HepG2 (cell line): ENCODE results near the gene SEMA4C. TPM values are rescaled to one million over a fixed set of nuclear protein-coding genes. Genes with fewer than 3 reads are reported as not detected.
A peak's percentile ranks its signal among the peaks of the same experiment; 100 is the strongest.

Experiments used
- ATF7-NPFF ChIP-seq: sonication (generic); formaldehyde crosslinking; IDR thresholded peaks from 2 replicates; pipeline ENCODE4 v1.8.1; 2023; ENCODE audit warnings: mild to moderate bottlenecking, low read depth, missing genetic modification reagents, moderate library complexity
- CCDC6 ChIP-seq: sonication (generic); formaldehyde crosslinking; IDR thresholded peaks from 2 replicates; pipeline ENCODE4 v1.8.1; 2022; ENCODE audit warnings: mild to moderate bottlenecking, missing genetic modification reagents, moderate library complexity
- CENPBD1 ChIP-seq: sonication (generic); formaldehyde crosslinking; IDR thresholded peaks from 2 replicates; pipeline ENCODE4 v1.8.0; 2022; ENCODE audit warnings: missing genetic modification reagents, low read depth, mild to moderate bottlenecking, borderline replicate concordance
- DNMT3B ChIP-seq: conservative IDR thresholded peaks from 2 replicates; pipeline ENCODE4 v1.6.1; 2016; ENCODE audit warnings: missing biosample characterization, control low read depth
- EP300 ChIP-seq, 3 experiments: sonication (generic) in 1 of 3; formaldehyde crosslinking in 1 of 3; IDR thresholded peaks; 2 replicates each; pipeline versions ENCODE4 v1.5.1 to v1.6.1; 2011 to 2020; ENCODE audit warnings: low read depth in 2 of 3, low read length in 2 of 3, borderline replicate concordance in 1 of 3, improper control_type of control experiment in 1 of 3, mild to moderate bottlenecking in 1 of 3, missing genetic modification reagents in 1 of 3, moderate library complexity in 1 of 3
- FOXP4 ChIP-seq: sonication (generic); formaldehyde crosslinking; IDR thresholded peaks from 2 replicates; pipeline ENCODE4 v1.4.0; 2020; ENCODE audit warnings: missing genetic modification reagents
- GMEB2 ChIP-seq: IDR thresholded peaks from 2 replicates; pipeline ENCODE4 v1.6.1; 2016; ENCODE audit warnings: missing biosample characterization, missing genetic modification reagents, low read depth
- GTF2F1 ChIP-seq: fragments of 150-350 bp; IDR thresholded peaks from 2 replicates; pipeline ENCODE4 v1.6.1; 2014; ENCODE audit warnings: low read length
- HNF4A ChIP-seq: sonication (generic); formaldehyde crosslinking; IDR thresholded peaks from 2 replicates; pipeline ENCODE4 v1.4.0; 2020; ENCODE audit warnings: missing genetic modification reagents
- HOXA7 ChIP-seq: sonication (generic); formaldehyde crosslinking; IDR thresholded peaks from 2 replicates; pipeline ENCODE4 v1.8.1; 2022; ENCODE audit warnings: mild to moderate bottlenecking, missing genetic modification reagents, moderate library complexity
- IKZF4 ChIP-seq: sonication (generic); formaldehyde crosslinking; IDR thresholded peaks from 2 replicates; pipeline ENCODE4 v1.5.1; 2020; ENCODE audit warnings: borderline replicate concordance, mild to moderate bottlenecking, low read depth, missing genetic modification reagents; ENCODE audit errors: not compliant biosample characterization
- KDM3A ChIP-seq: IDR thresholded peaks from 2 replicates; pipeline ENCODE4 v1.6.1; 2018; ENCODE audit warnings: low read depth, missing compliant biosample characterization
- KDM6A ChIP-seq: IDR thresholded peaks from 2 replicates; pipeline ENCODE4 v1.6.1; 2016; ENCODE audit warnings: low read depth
- MXI1 ChIP-seq: IDR thresholded peaks from 3 replicates; pipeline ENCODE4 v1.6.1; 2012; ENCODE audit warnings: low read depth, low read length, inconsistent platforms, borderline replicate concordance
- PHF8 ChIP-seq: sonication (generic); formaldehyde crosslinking; IDR thresholded peaks from 2 replicates; pipeline ENCODE4 v1.5.0; 2020; ENCODE audit warnings: missing genetic modification reagents
- SRSF1 ChIP-seq: fragments of 200-400 bp; formaldehyde crosslinking; optimal IDR thresholded peaks from 2 replicates; pipeline ENCODE3; 2017; ENCODE audit warnings: mild to moderate bottlenecking, low read depth, low read length, moderate library complexity
- TEAD3 ChIP-seq: optimal IDR thresholded peaks from 2 replicates; pipeline ENCODE3; 2016; ENCODE audit warnings: borderline replicate concordance
- TRIM24 ChIP-seq: sonication (generic); formaldehyde crosslinking; IDR thresholded peaks from 2 replicates; pipeline ENCODE4 v1.8.0; 2022; ENCODE audit warnings: mild to moderate bottlenecking, missing genetic modification reagents
- ZFY ChIP-seq: sonication (generic); formaldehyde crosslinking; IDR thresholded peaks from 2 replicates; pipeline ENCODE4 v1.4.0; 2020; ENCODE audit warnings: missing genetic modification reagents
- ZNF18 ChIP-seq: sonication (generic); formaldehyde crosslinking; IDR thresholded peaks from 2 replicates; pipeline ENCODE4 v1.8.0; 2022; ENCODE audit warnings: mild to moderate bottlenecking, missing genetic modification reagents; ENCODE audit not compliant: insufficient replicate concordance
- ZNF235 ChIP-seq: sonication (generic); formaldehyde crosslinking; IDR thresholded peaks from 2 replicates; pipeline ENCODE4 v1.8.1; 2023; ENCODE audit warnings: mild to moderate bottlenecking, missing genetic modification reagents, borderline replicate concordance
- ZNF33B ChIP-seq: sonication (generic); formaldehyde crosslinking; IDR thresholded peaks from 2 replicates; pipeline ENCODE4 v1.5.1; 2020; ENCODE audit warnings: mild to moderate bottlenecking, missing genetic modification reagents
- ZNF44 ChIP-seq: sonication (generic); formaldehyde crosslinking; IDR thresholded peaks from 2 replicates; pipeline ENCODE4 v1.5.1; 2020; ENCODE audit warnings: mild to moderate bottlenecking, missing genetic modification reagents
- ZNF468 ChIP-seq: sonication (generic); formaldehyde crosslinking; IDR thresholded peaks from 2 replicates; pipeline ENCODE4 v1.8.0; 2022; ENCODE audit warnings: mild to moderate bottlenecking, moderate library complexity, missing genetic modification reagents
- ZNF678 ChIP-seq: sonication (generic); formaldehyde crosslinking; IDR thresholded peaks from 2 replicates; pipeline ENCODE4 v1.4.0; 2020; ENCODE audit warnings: mild to moderate bottlenecking, missing genetic modification reagents
- polyA plus RNA-seq, 8 experiments: library from polyadenylated mRNA; depleted of rRNA in 3 of 8; stranded (reverse) in 7 of 8; unstranded in 1 of 8; fragments of >200 nt; fragmentation: Illumina TruSeq in 4 of 8; extraction: Trizol in 4 of 8; gene quantifications; 2 replicates each; pipeline versions ENCODE4 v1.2.1 to v1.2.3, GENCODE V29; 2011 to 2016; ENCODE audit warnings: low read depth in 4 of 8, missing spikeins in 1 of 8, mixed read lengths in 1 of 8; ENCODE audit not compliant: insufficient read depth in 1 of 8
- total RNA-seq, 5 experiments: library from RNA; depleted of rRNA; stranded (reverse); fragments of >200 nt; fragmentation: Illumina TruSeq; extraction: Trizol; gene quantifications; 2 replicates each; pipeline ENCODE4 v1.2.3, GENCODE V29; 2016; ENCODE audit warnings: low read depth in 1 of 5

Gene SEMA4C
- total and polyA plus RNA-seq, 2 of the 13 experiments (the other 11 are each of a cell fraction or from before 2014, with no cell fraction given), result 25.9 to 46.6 TPM

GRCh38 chr2:96857667-96858372, 12.1 kb downstream of the SEMA4C start, which contains the start of gene ANKRD39 (continued):
- TF ChIP-seq EP300 (IDR thresholded peaks at IDR 0.05; ENCODE audit: low read depth in 2 of 2, low read length in 2 of 2), result peak; percentile 10 to 42; a peak in 2 of 4 replicates
- TF ChIP-seq EP300 (CRISPR knock-in tag; IDR thresholded peaks at IDR 0.05; ENCODE audit: borderline replicate concordance), result peak; percentile 36; the same call in 1 of the 2 replicates
- peak; percentile 99 for TF ChIP-seq PHF8 (CRISPR knock-in tag)
- peak; percentile 48 for TF ChIP-seq IKZF4
- peak; percentile 22; the same call in 1 of the 2 replicates for TF ChIP-seq ZNF33B
- 0 out of 2 replicates have a peak, but pooled peaks have one; percentile 9 for TF ChIP-seq HNF4A (CRISPR knock-in tag)
- peak; percentile 91 for TF ChIP-seq GMEB2 (CRISPR knock-in tag)
- no peak for TF ChIP-seq SRSF1
- TF ChIP-seq ZNF44, result no peak; the same call in 1 of the 2 replicates
- TF ChIP-seq CCDC6 (CRISPR knock-in tag), result peak; percentile 92
- TF ChIP-seq DNMT3B, result no peak; the same call in 1 of the 2 replicates
- TF ChIP-seq MXI1, result peak; percentile 75; the same call in 1 of the 3 replicates
- no peak for TF ChIP-seq ZNF18
- no peak; the same call in 1 of the 2 replicates for TF ChIP-seq FOXP4 (CRISPR knock-in tag)
- no peak for TF ChIP-seq TRIM24 (CRISPR knock-in tag)
- TF ChIP-seq KDM3A (CRISPR knock-in tag), result peak; percentile 87; the same call in 1 of the 2 replicates
- peak; percentile 99 for TF ChIP-seq ZFY (CRISPR knock-in tag)
- TF ChIP-seq ZNF678 (CRISPR knock-in tag), result peak; percentile 87; the same call in 1 of the 2 replicates
- TF ChIP-seq KDM6A (CRISPR knock-in tag), result no peak
- TF ChIP-seq ZNF468 (CRISPR knock-in tag), result no peak
- TF ChIP-seq GTF2F1, result 0 out of 2 replicates have a peak, but pooled peaks have one; percentile 23
- no peak for TF ChIP-seq HOXA7 (CRISPR knock-in tag)
- no peak for TF ChIP-seq CENPBD1
- TF ChIP-seq ATF7-NPFF, result peak; percentile 95
- peak; percentile 34 for TF ChIP-seq TEAD3 (CRISPR knock-in tag)
- peak; percentile 66; the same call in 1 of the 2 replicates for TF ChIP-seq ZNF235 (CRISPR knock-in tag)
